Common myeloid progenitor, CD34-positive (primary cell): Measurements from ENCODE around the gene SEPHS1.
A peak's percentile ranks its signal among the peaks of the same experiment; 100 is the strongest.

Experiments
- CTCF ChIA-PET: fragments of 350-600 bp; sonication (Branson Sonifier 250); formaldehyde crosslinking; loops from one replicate; lab custom pipeline; 2021; ENCODE audit warnings: antibody characterized with exemption; lab: Charles Lee
- POLR2A ChIA-PET: fragments of 350-600 bp; sonication (Branson Sonifier 250); formaldehyde crosslinking; loops from one replicate; lab custom pipeline; 2021; ENCODE audit warnings: antibody characterized with exemption; lab: Charles Lee
- DNase-seq, 3 donors: peaks; one replicate each; pipeline versions ENCODE4 v3.0.0 to v3.0.0-alpha.2; 2013
- H3K27ac ChIP-seq, 2 experiments: 1 replicate in 1 of 2; 2 replicates in 1 of 2; pipeline ENCODE4 v1.7.0; 2013; ENCODE audit warnings: inconsistent platforms in 2 of 2, low read length in 2 of 2, mild to moderate bottlenecking in 2 of 2, low read depth in 1 of 2, moderate library complexity in 1 of 2; ENCODE audit not compliant: severe bottlenecking in 2 of 2, insufficient read depth in 1 of 2, poor library complexity in 1 of 2
- H3K27me3 ChIP-seq, 5 experiments: replicated peaks in 2 of 5; 1 replicate in 3 of 5; 2 replicates in 2 of 5; pipeline versions ENCODE4 v1.6.1 to v1.7.0; 2013; ENCODE audit warnings: low read length in 4 of 5, mild to moderate bottlenecking in 2 of 5, moderate library complexity in 2 of 5, inconsistent platforms in 1 of 5; ENCODE audit not compliant: insufficient read depth in 5 of 5, control insufficient read depth in 4 of 5
- H3K36me3 ChIP-seq, 4 experiments: 1 replicate in 2 of 4; 2 replicates in 2 of 4; pipeline versions ENCODE4 v1.6.1 to v1.7.0; 2013; ENCODE audit warnings: low read length in 3 of 4, control low read depth in 1 of 4, mild to moderate bottlenecking in 1 of 4; ENCODE audit not compliant: control insufficient read depth in 4 of 4, insufficient read depth in 4 of 4
- H3K4me1 ChIP-seq, 4 experiments: 1 replicate in 3 of 4; 2 replicates in 1 of 4; pipeline versions ENCODE4 v1.6.1 to v1.7.1; 2013; ENCODE audit warnings: low read length in 3 of 4, mild to moderate bottlenecking in 3 of 4, control low read depth in 1 of 4, inconsistent platforms in 1 of 4, moderate library complexity in 1 of 4; ENCODE audit not compliant: control insufficient read depth in 4 of 4, insufficient read depth in 4 of 4; ENCODE audit errors: control extremely low read depth in 1 of 4
- H3K4me3 ChIP-seq, 7 experiments: 1 replicate in 4 of 7; 2 replicates in 3 of 7; pipeline versions ENCODE4 v1.5.1 to v1.7.0; 2013; ENCODE audit warnings: mild to moderate bottlenecking in 7 of 7, low read length in 6 of 7, moderate library complexity in 6 of 7, inconsistent platforms in 2 of 7, low read depth in 2 of 7, control low read depth in 1 of 7; ENCODE audit not compliant: insufficient read depth in 4 of 7, control insufficient read depth in 1 of 7; ENCODE audit errors: extremely low read depth in 1 of 7
- H3K9me3 ChIP-seq, 5 experiments: 1 replicate in 4 of 5; 2 replicates in 1 of 5; pipeline versions ENCODE4 v1.6.1 to v1.7.1; 2013; ENCODE audit warnings: low read length in 4 of 5, mild to moderate bottlenecking in 2 of 5, inconsistent platforms in 1 of 5, low read depth in 1 of 5, moderate library complexity in 1 of 5; ENCODE audit not compliant: control insufficient read depth in 4 of 5, insufficient read depth in 2 of 5; ENCODE audit errors: control extremely low read depth in 1 of 5
- WGBS: methylation state at CpG from one replicate; pipeline ENCODE4 v1.1.5; 2013; ENCODE audit not compliant: insufficient coverage; 5-methylcytosine and 5-hydroxymethylcytosine counted together

The SEPHS1 gene

GRCh38 chr10:13366891-13367290, 18.8 kb upstream of the SEPHS1 start:
- no peak for DNase-seq
- H3K27me3 ChIP-seq, result peaks cover 0 to 2% (median 0%) of the 10 kb centered on the region in 5 experiments
- no peak overlapping the region for H3K27ac ChIP-seq
- POLR2A ChIA-PET, result interaction anchor here (0.7 kb wide), 1 partner anchor 187 kb away, joined by 4 read pairs; no protein-coding TSS in a partner anchor
- no peaks in the 10 kb centered on the region for H3K36me3 ChIP-seq
- WGBS, result 100% methylated on average over 4 of the region's 4 CpGs
- CTCF ChIA-PET, result interaction anchor here (1.1 to 5.2 kb wide), 2 partner anchors 47 to 74 kb away, joined by 3 to 31 read pairs; no protein-coding TSS in a partner anchor
- H3K9me3 ChIP-seq, result no peaks in the 10 kb centered on the region
- H3K4me3 ChIP-seq, result no peak overlapping the region
- H3K4me1 ChIP-seq, result no peaks in the 10 kb centered on the region

- no peaks in the 10 kb centered on the region for H3K4me1 ChIP-seq
- H3K27me3 ChIP-seq, result peaks cover 0 to 2% (median 0%) of the 10 kb centered on the region in 5 experiments
- CTCF ChIA-PET, result interaction anchor here (1.4 to 5.2 kb wide), 2 partner anchors 15 to 75 kb away, joined by 3 to 31 read pairs; no protein-coding TSS in a partner anchor
- WGBS, result 98% methylated on average over 5 of the region's 6 CpGs
- H3K27ac ChIP-seq, result no peak overlapping the region
- no peaks in the 10 kb centered on the region for H3K9me3 ChIP-seq
- POLR2A ChIA-PET, result no interaction called here
- no peak overlapping the region for H3K4me3 ChIP-seq
- no peak for DNase-seq
- H3K36me3 ChIP-seq, result no peaks in the 10 kb centered on the region
Observed at GRCh38 chr10:13365831-13366230, 17.7 kb upstream of the SEPHS1 start.

- H3K27ac ChIP-seq, result no peak overlapping the region
- ChIA-PET CTCF (interaction anchor here (1.4 to 5.2 kb wide), 2 partner anchors 16 to 76 kb away, joined by 3 to 31 read pairs; no protein-coding TSS in a partner anchor), POLR2A (no interaction called here)
- WGBS, result 87% methylated on average over 4 of the region's 5 CpGs
- peaks cover 0 to 2% (median 0%) of the 10 kb centered on the region in 5 experiments for H3K27me3 ChIP-seq
- no peak for DNase-seq
- no peaks in the 10 kb centered on the region for H3K9me3 ChIP-seq
- no peaks in the 10 kb centered on the region for H3K36me3 ChIP-seq
- H3K4me3 ChIP-seq, result no peak overlapping the region
- no peaks in the 10 kb centered on the region for H3K4me1 ChIP-seq
Observed at GRCh38 chr10:13365243-13365642, 17.1 kb upstream of the SEPHS1 start.

GRCh38 chr10:13360587-13360986, 12.5 kb upstream of the SEPHS1 start:
- ChIA-PET POLR2A (interaction anchor here (0.7 kb wide), 1 partner anchor 10 kb away, joined by 3 read pairs; no protein-coding TSS in a partner anchor), CTCF (interaction anchor here (2.1 kb wide), 1 partner anchor 11 kb away, joined by 5 read pairs; no protein-coding TSS in a partner anchor)

GRCh38 chr10:13356392-13356791, 8.3 kb upstream of the SEPHS1 start:
- Histone ChIP-seq H3K4me3 (no peak overlapping the region), H3K27me3 (peaks cover 0 to 1% (median 0%) of the 10 kb centered on the region in 5 experiments), H3K9me3 (no peaks in the 10 kb centered on the region), H3K36me3 (no peaks in the 10 kb centered on the region), H3K27ac (no peak overlapping the region), H3K4me1 (peaks cover 0 to 4% (median 2%) of the 10 kb centered on the region in 4 experiments)
- no peak for DNase-seq
- 82% methylated on average over 4 of the region's 4 CpGs for WGBS
- POLR2A ChIA-PET, result no interaction called here
- CTCF ChIA-PET, result no interaction called here

More at GRCh38 chr10:13360587-13360986, 12.5 kb upstream of the SEPHS1 start:
- no peak overlapping the region for H3K4me3 ChIP-seq
- WGBS, result 100% methylated on average over 3 of the region's 7 CpGs
- no peaks in the 10 kb centered on the region for H3K4me1 ChIP-seq
- H3K27ac ChIP-seq, result no peak overlapping the region
- no peaks in the 10 kb centered on the region for H3K9me3 ChIP-seq
- DNase-seq, result no peak
- no peaks in the 10 kb centered on the region for H3K36me3 ChIP-seq
- no peaks in the 10 kb centered on the region for H3K27me3 ChIP-seq

- Histone ChIP-seq H3K36me3 (no peaks in the 10 kb centered on the region), H3K9me3 (no peaks in the 10 kb centered on the region), H3K27me3 (peaks cover 0 to 8% (median 0%) of the 10 kb centered on the region in 5 experiments), H3K27ac (no peak overlapping the region), H3K4me3 (no peak overlapping the region), H3K4me1 (peaks cover 1 to 15% (median 10%) of the 10 kb centered on the region in 4 experiments)
- CTCF ChIA-PET, result interaction anchor here (0.5 to 1.4 kb wide), 2 partner anchors 13 to 16 kb away, joined by 3 to 5 read pairs; no protein-coding TSS in a partner anchor
- no peak for DNase-seq
- POLR2A ChIA-PET, result no interaction called here
- 100% methylated on average over 7 of the region's 7 CpGs for WGBS
Observed at GRCh38 chr10:13354783-13355182, 6.7 kb upstream of the SEPHS1 start.

GRCh38 chr10:13352519-13352918, 4.4 kb upstream of the SEPHS1 start:
- CTCF ChIA-PET, result interaction anchor here (0.8 to 2.0 kb wide), 3 partner anchors 9 to 20 kb away, joined by 3 to 8 read pairs (median 5); no protein-coding TSS in a partner anchor
- peak in 2 of 3 donors; percentile 30 to 34 for DNase-seq
- POLR2A ChIA-PET, result no interaction called here
- Histone ChIP-seq H3K27me3 (peaks cover 0 to 8% (median 0%) of the 10 kb centered on the region in 5 experiments), H3K36me3 (no peaks in the 10 kb centered on the region), H3K9me3 (no peaks in the 10 kb centered on the region), H3K4me1 (peaks cover 3 to 24% (median 20%) of the 10 kb centered on the region in 4 experiments), H3K4me3 (no peak overlapping the region), H3K27ac (no peak overlapping the region)
- WGBS, result 62% methylated on average over 3 of the region's 3 CpGs
